ENCODE measurements around the gene DHODH.
"Not testable (repeated sequence)": the region's sequence is repeated elsewhere in the genome, so short reads cannot be mapped to it uniquely, and the experiment has no call there.

Gene DHODH

DNA sequence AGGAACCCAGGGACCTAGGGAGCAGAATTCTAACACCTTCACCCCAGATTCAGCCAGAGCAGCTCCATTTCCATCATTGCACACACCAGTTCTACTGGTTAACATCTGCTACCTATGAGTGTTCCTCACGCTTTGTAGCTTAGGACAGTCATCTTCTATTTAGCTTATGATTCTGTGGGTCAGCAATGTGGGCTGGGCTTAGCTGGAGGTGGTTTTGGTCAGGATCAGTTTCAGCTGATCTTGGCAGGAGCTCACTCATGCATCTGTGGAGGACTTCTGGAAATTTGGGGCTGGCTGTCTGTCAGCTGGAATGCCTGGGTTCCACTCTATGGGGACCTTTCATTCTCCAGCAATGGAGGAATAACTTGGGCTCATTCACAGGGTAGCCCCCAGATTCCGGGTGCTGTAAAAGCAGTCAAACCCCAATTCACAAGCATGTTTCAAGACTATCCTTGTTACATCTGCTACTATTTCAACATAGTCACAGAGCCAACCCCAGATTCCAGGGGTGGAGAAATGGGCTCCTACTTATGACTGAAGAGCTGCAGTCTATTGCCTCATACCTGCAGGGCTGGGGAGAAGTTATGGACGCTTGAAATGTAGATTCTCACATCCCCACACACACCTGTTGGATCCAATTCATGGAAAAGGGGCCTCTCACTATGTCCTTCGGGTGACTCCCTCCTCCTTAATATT lies 42.4 kb downstream of the DHODH start:
- H2AFZ ChIP-seq (ENCODE audit: low read depth, low read length): no peak overlapping the region
- no peaks in the 10 kb centered on the region for H3K27me3 ChIP-seq (ENCODE audit: insufficient read depth, low read length)
- no peaks in the 10 kb centered on the region for H3K36me3 ChIP-seq (ENCODE audit: insufficient read depth, low read length)
- peaks cover 3% of the 10 kb centered on the region for H3K9me3 ChIP-seq (ENCODE audit: low read length)
- no peaks in the 10 kb centered on the region for H3K4me1 ChIP-seq (ENCODE audit: insufficient read depth, low read length)
- no peak overlapping the region for H3K4me3 ChIP-seq (ENCODE audit: low read length)

DNA sequence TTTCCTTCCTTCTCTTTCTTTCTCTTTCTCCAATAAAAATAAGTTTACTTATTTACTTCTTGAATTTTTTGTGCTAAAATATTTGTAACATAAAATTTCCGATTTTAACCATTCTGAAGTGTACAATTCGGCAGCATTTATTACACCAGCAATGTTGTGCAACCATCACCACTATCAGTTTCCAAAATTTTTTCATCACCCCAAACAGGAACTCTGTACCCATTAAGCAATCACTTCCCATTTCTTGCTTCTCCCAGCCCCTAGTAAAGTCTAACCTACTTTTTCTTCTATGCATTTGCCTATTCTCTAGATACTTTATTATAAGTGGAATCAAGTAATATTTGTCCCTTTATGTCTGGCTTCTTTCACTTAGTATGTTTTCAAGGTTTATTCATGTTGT lies 43.3 kb downstream of the DHODH start:
- H3K36me3 ChIP-seq (ENCODE audit: insufficient read depth, low read length): no peaks in the 10 kb centered on the region
- H3K4me3 ChIP-seq (ENCODE audit: low read length): no peak overlapping the region
- H2AFZ ChIP-seq (ENCODE audit: low read depth, low read length): no peak overlapping the region
- no peaks in the 10 kb centered on the region for H3K27me3 ChIP-seq (ENCODE audit: insufficient read depth, low read length)
- peaks cover 3% of the 10 kb centered on the region for H3K9me3 ChIP-seq (ENCODE audit: low read length)
- H3K4me1 ChIP-seq (ENCODE audit: insufficient read depth, low read length): no peaks in the 10 kb centered on the region

DNA sequence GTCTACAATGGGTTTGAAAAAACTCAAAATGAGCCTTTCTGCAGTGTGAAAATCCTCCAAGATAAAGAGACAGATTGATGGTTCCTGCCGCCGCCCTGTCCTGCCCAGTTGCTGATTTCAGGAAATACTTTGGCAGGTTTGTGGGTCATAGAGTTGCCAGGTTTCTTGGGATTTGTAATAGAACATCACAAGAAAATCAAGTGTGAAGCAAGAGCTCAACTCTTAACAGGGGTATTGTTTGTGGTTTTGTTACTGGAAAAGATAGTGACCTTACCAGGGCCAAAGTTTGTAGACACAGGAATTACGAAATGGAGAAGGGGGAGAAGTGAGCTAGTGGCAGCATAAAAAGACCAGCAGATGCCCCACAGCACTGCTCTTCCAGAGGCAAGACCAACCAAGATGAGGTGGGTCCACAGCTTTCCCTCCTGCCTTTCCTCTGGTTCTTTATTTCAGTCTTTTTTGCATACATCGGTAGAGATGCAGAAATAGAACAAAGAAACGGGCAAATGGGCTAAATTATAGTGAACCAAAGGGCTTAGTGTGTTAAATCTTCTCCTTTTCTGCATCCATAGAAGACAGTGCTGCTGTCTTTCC lies 45.8 kb downstream of the DHODH start, which contains the start of gene HP:
Gene HP (plus strand): TSS at position 252 of the 594 bp plus-strand sequence. CDS start 148 bp downstream, at position 400.
- H3K9me3 ChIP-seq (ENCODE audit: low read length); H3K4me3 ChIP-seq (ENCODE audit: low read length); H2AFZ ChIP-seq (ENCODE audit: low read depth, low read length); H3K36me3 ChIP-seq (ENCODE audit: insufficient read depth, low read length); H3K4me1 ChIP-seq (ENCODE audit: insufficient read depth, low read length); H3K27me3 ChIP-seq (ENCODE audit: insufficient read depth, low read length): not testable (repeated sequence)

DNA sequence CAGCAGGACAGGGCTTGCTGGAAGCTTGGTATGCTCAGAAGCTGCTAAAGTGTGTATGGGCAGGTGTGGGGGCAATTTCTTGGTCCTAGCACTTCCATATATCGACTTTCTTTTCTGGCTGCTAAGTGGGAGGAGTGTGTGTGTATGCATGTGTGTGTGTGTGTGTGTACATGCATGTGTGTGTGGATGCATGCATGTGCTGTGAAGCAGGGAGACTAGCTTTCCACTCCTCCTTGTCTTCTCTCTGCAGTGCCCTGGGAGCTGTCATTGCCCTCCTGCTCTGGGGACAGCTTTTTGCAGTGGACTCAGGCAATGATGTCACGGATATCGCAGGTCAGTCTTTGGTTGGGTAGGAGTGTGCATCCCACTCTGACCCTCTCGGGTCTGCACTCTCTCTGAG lies 47.4 kb downstream of the DHODH start:
- H3K4me1 ChIP-seq (ENCODE audit: insufficient read depth, low read length): no peaks in the 10 kb centered on the region
- H3K36me3 ChIP-seq (ENCODE audit: insufficient read depth, low read length): no peaks in the 10 kb centered on the region
- no peak overlapping the region for H3K4me3 ChIP-seq (ENCODE audit: low read length)
- no peak overlapping the region for H2AFZ ChIP-seq (ENCODE audit: low read depth, low read length)
- no peaks in the 10 kb centered on the region for H3K27me3 ChIP-seq (ENCODE audit: insufficient read depth, low read length)
- H3K9me3 ChIP-seq (ENCODE audit: low read length): no peaks in the 10 kb centered on the region

DNA sequence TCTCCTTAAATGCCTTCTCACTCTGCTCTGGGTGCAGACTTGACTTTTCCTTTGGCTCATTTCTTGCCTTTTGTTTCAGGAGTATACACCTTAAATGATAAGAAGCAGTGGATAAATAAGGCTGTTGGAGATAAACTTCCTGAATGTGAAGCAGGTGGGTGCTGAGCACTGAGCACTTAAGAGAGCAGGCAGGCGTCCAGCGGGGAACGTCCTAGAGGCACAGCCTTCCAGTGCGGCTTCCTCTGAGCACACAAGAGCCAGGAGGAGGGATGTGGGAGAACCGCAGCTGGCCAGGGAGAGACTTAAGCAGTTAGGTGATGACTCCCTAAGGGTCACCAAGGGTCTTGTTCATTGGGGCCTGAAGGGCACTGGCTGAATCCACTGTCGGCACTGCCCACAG lies 48.8 kb downstream of the DHODH start:
- H3K9me3 ChIP-seq (ENCODE audit: low read length); H3K36me3 ChIP-seq (ENCODE audit: insufficient read depth, low read length); H2AFZ ChIP-seq (ENCODE audit: low read depth, low read length); H3K4me3 ChIP-seq (ENCODE audit: low read length); H3K4me1 ChIP-seq (ENCODE audit: insufficient read depth, low read length); H3K27me3 ChIP-seq (ENCODE audit: insufficient read depth, low read length): not testable (repeated sequence)

DNA sequence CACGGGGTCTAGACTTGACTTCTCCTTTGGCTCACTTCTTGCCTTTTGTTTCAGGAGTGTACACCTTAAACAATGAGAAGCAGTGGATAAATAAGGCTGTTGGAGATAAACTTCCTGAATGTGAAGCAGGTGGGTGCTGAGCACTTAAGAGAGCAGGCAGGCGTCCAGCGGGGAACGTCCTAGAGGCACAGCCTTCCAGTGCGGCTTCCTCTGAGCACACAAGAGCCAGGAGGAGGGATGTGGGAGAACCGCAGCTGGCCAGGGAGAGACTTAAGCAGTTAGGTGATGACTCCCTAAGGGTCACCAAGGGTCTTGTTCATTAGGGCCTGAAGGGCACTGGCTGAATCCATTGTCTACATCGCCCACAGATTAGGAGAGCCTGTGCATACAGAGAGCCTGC lies 50.5 kb downstream of the DHODH start:
- H3K27me3 ChIP-seq (ENCODE audit: insufficient read depth, low read length); H3K4me1 ChIP-seq (ENCODE audit: insufficient read depth, low read length); H3K36me3 ChIP-seq (ENCODE audit: insufficient read depth, low read length); H2AFZ ChIP-seq (ENCODE audit: low read depth, low read length); H3K9me3 ChIP-seq (ENCODE audit: low read length); H3K4me3 ChIP-seq (ENCODE audit: low read length): not testable (repeated sequence)

DNA sequence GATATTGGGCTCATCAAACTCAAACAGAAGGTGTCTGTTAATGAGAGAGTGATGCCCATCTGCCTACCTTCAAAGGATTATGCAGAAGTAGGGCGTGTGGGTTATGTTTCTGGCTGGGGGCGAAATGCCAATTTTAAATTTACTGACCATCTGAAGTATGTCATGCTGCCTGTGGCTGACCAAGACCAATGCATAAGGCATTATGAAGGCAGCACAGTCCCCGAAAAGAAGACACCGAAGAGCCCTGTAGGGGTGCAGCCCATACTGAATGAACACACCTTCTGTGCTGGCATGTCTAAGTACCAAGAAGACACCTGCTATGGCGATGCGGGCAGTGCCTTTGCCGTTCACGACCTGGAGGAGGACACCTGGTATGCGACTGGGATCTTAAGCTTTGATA lies 51.9 kb downstream of the DHODH start:
- H3K4me3 ChIP-seq (ENCODE audit: low read length): no peak overlapping the region
- H3K9me3 ChIP-seq (ENCODE audit: low read length): no peaks in the 10 kb centered on the region
- H3K27me3 ChIP-seq (ENCODE audit: insufficient read depth, low read length): no peaks in the 10 kb centered on the region
- no peaks in the 10 kb centered on the region for H3K4me1 ChIP-seq (ENCODE audit: insufficient read depth, low read length)
- no peak overlapping the region for H2AFZ ChIP-seq (ENCODE audit: low read depth, low read length)
- no peaks in the 10 kb centered on the region for H3K36me3 ChIP-seq (ENCODE audit: insufficient read depth, low read length)

DNA sequence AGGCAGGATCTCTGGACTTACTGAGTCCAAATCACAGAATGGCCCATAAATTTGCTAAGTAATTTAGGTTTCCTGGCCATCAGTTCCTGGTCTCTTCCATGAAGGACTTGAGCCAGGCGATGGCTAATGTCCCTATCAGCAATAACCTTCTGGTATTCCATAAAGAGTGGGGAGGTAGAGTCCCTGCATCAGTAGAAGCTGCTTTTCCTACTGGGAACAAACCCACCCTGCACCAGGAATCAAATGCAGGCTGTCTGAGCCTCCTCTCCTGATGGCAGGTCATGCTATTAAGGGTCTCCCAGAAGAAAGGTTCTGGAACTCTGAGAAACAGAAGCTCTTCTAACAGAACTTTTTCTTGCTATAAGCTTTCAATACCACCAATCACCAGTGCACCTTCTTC lies 53.0 kb downstream of the DHODH start:
- Histone ChIP-seq H3K4me3 (ENCODE audit: low read length) (no peak overlapping the region), H3K4me1 (ENCODE audit: insufficient read depth, low read length) (no peaks in the 10 kb centered on the region), H3K9me3 (ENCODE audit: low read length) (no peaks in the 10 kb centered on the region), H3K36me3 (ENCODE audit: insufficient read depth, low read length) (no peaks in the 10 kb centered on the region), H3K27me3 (ENCODE audit: insufficient read depth, low read length) (no peaks in the 10 kb centered on the region), H2AFZ (ENCODE audit: low read depth, low read length) (no peak overlapping the region)

DNA sequence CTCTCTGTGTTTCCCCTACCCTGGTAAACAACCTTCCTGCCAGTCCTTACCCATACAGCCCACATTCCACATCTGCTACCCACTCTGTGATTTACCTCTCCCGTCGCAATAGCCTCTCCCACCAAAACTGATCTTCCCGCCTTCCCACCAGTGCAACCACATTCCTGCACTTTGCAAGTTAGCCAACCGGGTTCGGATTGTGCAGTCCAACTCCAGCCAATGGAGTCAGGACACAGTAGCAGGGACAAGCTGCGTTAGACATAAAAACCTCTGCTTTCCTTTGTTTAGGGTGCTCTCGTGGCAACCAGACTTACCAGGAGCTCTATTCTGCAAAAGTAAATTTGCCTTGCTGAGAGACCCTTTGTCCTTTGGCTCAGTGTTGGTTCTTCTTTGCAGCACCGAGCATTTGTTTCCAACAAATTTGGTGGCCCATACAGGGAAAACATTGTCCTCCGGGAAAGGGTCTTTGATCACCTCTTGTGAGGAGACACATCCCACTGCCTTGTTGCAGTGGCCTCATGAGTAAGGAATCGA lies 55.9 kb downstream of the DHODH start:
- H3K4me1 ChIP-seq (ENCODE audit: insufficient read depth, low read length): no peaks in the 10 kb centered on the region
- no peak overlapping the region for H3K4me3 ChIP-seq (ENCODE audit: low read length)
- H3K9me3 ChIP-seq (ENCODE audit: low read length): no peaks in the 10 kb centered on the region
- H3K27me3 ChIP-seq (ENCODE audit: insufficient read depth, low read length): no peaks in the 10 kb centered on the region
- no peak overlapping the region for H2AFZ ChIP-seq (ENCODE audit: low read depth, low read length)
- H3K36me3 ChIP-seq (ENCODE audit: insufficient read depth, low read length): no peaks in the 10 kb centered on the region

DNA sequence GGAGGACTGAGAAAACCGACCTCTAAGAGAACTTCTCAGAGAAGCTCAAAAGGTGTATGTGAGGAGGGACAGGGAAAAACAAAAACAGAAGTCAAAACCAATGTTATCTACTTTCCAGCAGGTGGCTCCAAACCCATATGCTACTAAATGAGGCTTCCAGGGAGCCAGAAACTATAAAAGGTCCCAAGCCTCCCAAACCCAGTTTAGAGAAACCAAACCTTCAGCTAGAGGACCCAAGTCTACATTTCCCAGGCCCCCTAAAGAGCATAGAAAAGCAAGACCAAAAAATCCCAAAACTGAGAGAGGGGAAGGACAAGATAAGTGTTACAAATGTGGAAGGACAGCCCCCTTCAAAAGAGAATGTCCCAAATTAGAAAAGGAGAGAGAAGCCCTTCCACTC lies 58.2 kb downstream of the DHODH start:
- Histone ChIP-seq H3K9me3 (ENCODE audit: low read length) (no peaks in the 10 kb centered on the region), H3K36me3 (ENCODE audit: insufficient read depth, low read length) (no peaks in the 10 kb centered on the region), H3K27me3 (ENCODE audit: insufficient read depth, low read length) (no peaks in the 10 kb centered on the region), H3K4me1 (ENCODE audit: insufficient read depth, low read length) (no peaks in the 10 kb centered on the region), H2AFZ (ENCODE audit: low read depth, low read length) (no peak overlapping the region), H3K4me3 (ENCODE audit: low read length) (no peak overlapping the region)

DNA sequence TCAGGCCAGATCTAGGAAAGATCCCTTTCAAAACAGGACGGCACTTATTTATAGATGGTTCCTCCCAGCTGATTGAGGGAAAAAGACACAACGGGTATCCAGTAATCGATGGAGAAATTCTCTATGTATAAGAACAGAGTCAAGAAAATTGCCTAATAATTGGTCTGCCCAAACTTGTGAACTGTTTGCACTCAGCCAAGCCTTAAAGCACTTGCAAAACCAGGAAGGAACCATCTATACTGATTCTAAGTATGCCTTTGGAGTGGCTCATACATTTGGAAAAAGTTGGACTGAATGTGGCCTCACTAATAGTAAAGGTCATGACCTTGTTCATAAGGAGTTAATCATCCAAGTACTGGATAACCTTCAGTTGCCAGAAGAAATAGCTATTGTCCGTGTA lies 60.4 kb downstream of the DHODH start:
- Histone ChIP-seq H3K36me3 (ENCODE audit: insufficient read depth, low read length) (no peaks in the 10 kb centered on the region), H3K9me3 (ENCODE audit: low read length) (peaks cover 3% of the 10 kb centered on the region), H3K4me3 (ENCODE audit: low read length) (no peak overlapping the region), H3K27me3 (ENCODE audit: insufficient read depth, low read length) (no peaks in the 10 kb centered on the region), H3K4me1 (ENCODE audit: insufficient read depth, low read length) (no peaks in the 10 kb centered on the region), H2AFZ (ENCODE audit: low read depth, low read length) (no peak overlapping the region)

DNA sequence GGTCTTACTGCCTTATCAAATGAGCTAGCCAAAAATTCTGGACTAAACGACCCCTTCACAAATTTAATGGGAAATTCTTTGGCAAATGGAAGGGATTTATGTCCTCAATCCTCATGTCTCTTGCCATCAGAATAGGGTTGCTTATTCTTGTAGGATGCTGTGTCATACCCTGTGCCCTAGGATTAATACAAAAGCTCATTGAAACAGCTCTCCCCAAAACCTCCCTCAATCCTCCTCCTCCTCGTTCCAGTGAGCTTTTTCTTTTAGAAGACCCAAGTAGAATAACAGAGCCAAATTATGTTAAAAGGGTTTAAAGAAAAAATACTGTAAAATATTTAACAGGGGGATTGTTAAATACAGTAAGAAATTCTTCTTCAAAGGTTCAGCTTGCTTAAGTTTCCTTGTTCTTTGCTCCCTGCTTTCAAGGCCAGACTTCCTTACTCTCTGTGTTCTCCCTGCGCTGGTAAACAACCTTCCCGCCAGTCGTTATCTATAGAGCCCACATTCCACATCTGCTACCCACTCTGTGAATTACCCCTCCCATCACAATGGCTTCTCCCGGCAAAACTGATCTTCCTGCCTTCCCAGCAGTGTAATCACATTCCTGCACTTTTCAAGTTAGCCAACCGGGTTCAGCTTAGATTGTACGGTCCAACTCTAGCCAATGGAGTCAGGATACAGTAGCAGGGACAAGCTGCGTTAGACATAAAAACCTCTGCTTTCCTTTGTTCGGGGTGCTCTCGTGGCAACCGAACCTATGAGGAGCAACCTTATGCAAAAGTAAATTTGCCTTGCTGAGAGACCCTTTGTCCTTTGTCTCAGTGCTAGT lies 64.2 kb downstream of the DHODH start:
- Histone ChIP-seq H2AFZ (ENCODE audit: low read depth, low read length) (no peak overlapping the region), H3K27me3 (ENCODE audit: insufficient read depth, low read length) (no peaks in the 10 kb centered on the region), H3K9me3 (ENCODE audit: low read length) (peaks cover 3% of the 10 kb centered on the region), H3K4me3 (ENCODE audit: low read length) (no peak overlapping the region), H3K4me1 (ENCODE audit: insufficient read depth, low read length) (no peaks in the 10 kb centered on the region), H3K36me3 (ENCODE audit: insufficient read depth, low read length) (no peaks in the 10 kb centered on the region)

DNA sequence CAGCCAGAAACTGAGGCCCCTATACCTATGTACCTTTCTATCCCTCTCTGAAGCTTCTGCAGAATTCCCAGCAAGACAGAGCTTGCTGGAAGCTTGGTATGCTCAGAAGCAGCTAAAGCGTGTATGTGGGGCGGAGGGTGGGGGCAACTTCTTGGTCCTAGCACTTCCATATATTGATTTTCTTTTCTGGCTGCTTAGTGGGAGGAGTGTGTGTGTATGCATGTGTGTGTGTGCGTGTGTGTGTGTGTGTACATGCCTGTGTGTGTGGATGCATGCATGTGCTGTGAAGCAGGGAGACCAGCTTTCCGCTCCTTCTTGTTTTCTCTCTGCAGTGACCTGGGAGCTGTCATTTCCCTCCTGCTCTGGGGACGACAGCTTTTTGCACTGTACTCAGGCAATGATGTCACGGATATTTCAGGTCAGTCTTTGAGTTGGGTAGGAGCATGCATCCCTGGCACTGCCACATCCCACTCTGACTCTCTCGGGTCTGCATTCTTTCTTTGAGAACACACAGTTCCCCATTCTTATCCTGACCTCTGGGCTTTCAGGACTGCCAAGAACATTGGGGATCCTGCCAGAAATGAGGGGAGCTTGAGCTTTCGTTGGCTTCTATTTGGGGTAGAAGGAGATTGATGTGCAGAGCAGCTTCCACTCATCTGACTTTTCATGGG lies 65.2 kb downstream of the DHODH start:
- H3K36me3 ChIP-seq (ENCODE audit: insufficient read depth, low read length): no peaks in the 10 kb centered on the region
- no peak overlapping the region for H3K4me3 ChIP-seq (ENCODE audit: low read length)
- peaks cover 3% of the 10 kb centered on the region for H3K9me3 ChIP-seq (ENCODE audit: low read length)
- H3K4me1 ChIP-seq (ENCODE audit: insufficient read depth, low read length): no peaks in the 10 kb centered on the region
- no peak overlapping the region for H2AFZ ChIP-seq (ENCODE audit: low read depth, low read length)
- H3K27me3 ChIP-seq (ENCODE audit: insufficient read depth, low read length): no peaks in the 10 kb centered on the region
